Endothelial cell of umbilical vein (primary cell): Measurements from ENCODE around the gene UBR4. TPM values are rescaled to one million over a fixed set of nuclear protein-coding genes. Genes with fewer than 3 reads are reported as not detected.

Experiments used
- BruUV-seq: library from RNA; stranded (reverse); fragments of 400-500 nt; replicated peaks from 2 replicates; lab custom pipeline; 2021; lab: Mats Ljungman, UMichigan
- CTCF ChIA-PET: fragments of 300-600, 350-600 bp; sonication (Branson Sonifier 250); formaldehyde crosslinking; loops from one replicate; lab custom pipeline; 2021; ENCODE audit warnings: antibody characterized with exemption, inconsistent platforms; lab: Charles Lee
- POLR2A ChIA-PET: fragments of 300-600, 350-600 bp; sonication (Branson Sonifier 250); formaldehyde crosslinking; loops from one replicate; lab custom pipeline; 2021; ENCODE audit warnings: antibody characterized with exemption, inconsistent platforms; lab: Charles Lee
- DNase-seq: peaks from one replicate; pipeline ENCODE4 v3.0.0-alpha.2; 2011; ENCODE audit warnings: low read depth, low spot score
- FAIRE-seq: peaks from 2 replicates; lab custom pipeline; 2011; peaks lifted over from hg19 to GRCh38; lab: Jason Lieb, UNC
- H2AFZ ChIP-seq: 2 replicates; pipeline ENCODE4 v1.6.0; 2012; ENCODE audit warnings: low read depth, low read length, control low read depth, inconsistent platforms
- H3K27ac ChIP-seq: 2 replicates; pipeline ENCODE4 v1.5.1; 2011; ENCODE audit warnings: low read depth, mild to moderate bottlenecking, control low read depth, low read length, moderate library complexity; ENCODE audit not compliant: insufficient read depth
- H3K27me3 ChIP-seq, 2 experiments: 2 replicates each; pipeline versions ENCODE4 v1.6.0 to v1.6.1; 2011; ENCODE audit warnings: low read length in 2 of 2, mixed read lengths in 1 of 2; ENCODE audit not compliant: control insufficient read depth in 2 of 2, insufficient read depth in 2 of 2
- H3K36me3 ChIP-seq, 2 experiments: 2 replicates in 1 of 2; 3 replicates in 1 of 2; pipeline ENCODE4 v1.5.1; 2011; ENCODE audit warnings: low read length in 2 of 2, mild to moderate bottlenecking in 1 of 2, moderate library complexity in 1 of 2; ENCODE audit not compliant: control insufficient read depth in 2 of 2, insufficient read depth in 2 of 2; ENCODE audit errors: extremely low read depth in 1 of 2
- H3K4me1 ChIP-seq: 3 replicates; pipeline ENCODE4 v1.5.1; 2011; ENCODE audit warnings: mild to moderate bottlenecking, low read length; ENCODE audit not compliant: control insufficient read depth, insufficient read depth; ENCODE audit errors: extremely low read depth
- H3K4me2 ChIP-seq: 2 replicates; pipeline ENCODE4 v1.6.1; 2011; ENCODE audit warnings: low read length, control low read depth, mixed read lengths; ENCODE audit not compliant: insufficient read depth
- H3K4me3 ChIP-seq, 3 experiments: fragments of 200-600 bp in 1 of 3; sonication (generic), shearing (Covaris generic) in 1 of 3; replicated peaks in 1 of 3; 2 replicates each; pipeline ENCODE4 v1.5.1; 2011 to 2016; ENCODE audit warnings: control low read depth in 3 of 3, low read length in 3 of 3, mild to moderate bottlenecking in 2 of 3, inconsistent platforms in 1 of 3, low read depth in 1 of 3, moderate library complexity in 1 of 3; ENCODE audit not compliant: insufficient read depth in 1 of 3
- H3K79me2 ChIP-seq: 2 replicates; pipeline ENCODE4 v1.6.0; 2012; ENCODE audit warnings: low read length, inconsistent platforms; ENCODE audit not compliant: control insufficient read depth, insufficient read depth
- H3K9ac ChIP-seq: replicated peaks from 2 replicates; pipeline ENCODE3; 2011; ENCODE audit warnings: low read length, control low read depth; ENCODE audit not compliant: insufficient read depth; ENCODE audit errors: extremely low read depth
- H3K9me1 ChIP-seq: replicated peaks from 3 replicates; pipeline ENCODE4 v1.6.0; 2011; ENCODE audit warnings: mild to moderate bottlenecking, low read length; ENCODE audit not compliant: control insufficient read depth, insufficient read depth; ENCODE audit errors: extremely low read depth
- H3K9me3 ChIP-seq: replicated peaks from 2 replicates; pipeline ENCODE4 v1.5.1; 2012; ENCODE audit warnings: low read length, inconsistent platforms; ENCODE audit not compliant: control insufficient read depth, insufficient read depth
- H4K20me1 ChIP-seq: replicated peaks from 2 replicates; pipeline ENCODE3; 2011; ENCODE audit warnings: mild to moderate bottlenecking, low read length; ENCODE audit not compliant: control insufficient read depth, insufficient read depth; ENCODE audit errors: extremely low read depth
- EZH2 ChIP-seq: IDR thresholded peaks from 2 replicates; pipeline ENCODE4 v1.6.1; 2012; ENCODE audit warnings: borderline replicate concordance, low read depth, mild to moderate bottlenecking, moderate library complexity, low read length, inconsistent platforms; ENCODE audit not compliant: severe bottlenecking
- FOS ChIP-seq: IDR thresholded peaks from 2 replicates; pipeline ENCODE4 v1.6.1; 2011; ENCODE audit warnings: mild to moderate bottlenecking, low read length, moderate library complexity, borderline replicate concordance; ENCODE audit not compliant: insufficient read depth
- GATA2 ChIP-seq: IDR thresholded peaks from 2 replicates; pipeline ENCODE4 v1.7.0; 2011; ENCODE audit warnings: low read depth, mild to moderate bottlenecking, moderate library complexity, mixed read lengths, low read length; ENCODE audit not compliant: insufficient read length, insufficient read depth
- JUN ChIP-seq: IDR thresholded peaks from 2 replicates; pipeline ENCODE4 v1.6.1; 2011; ENCODE audit warnings: borderline replicate concordance, low read depth; ENCODE audit not compliant: insufficient read length, insufficient read depth
- MAX ChIP-seq: IDR thresholded peaks from 2 replicates; pipeline ENCODE4 v1.6.1; 2011; ENCODE audit not compliant: insufficient read depth, insufficient read length
- POLR2A ChIP-seq: IDR thresholded peaks from 2 replicates; pipeline ENCODE4 v1.6.1; 2012; ENCODE audit warnings: low read depth, mild to moderate bottlenecking, control low read depth, low read length
- POLR2AphosphoS5 ChIP-seq: IDR thresholded peaks from 2 replicates; pipeline ENCODE4 v1.6.1; 2012; ENCODE audit warnings: low read depth, mild to moderate bottlenecking, control low read depth, low read length, moderate library complexity; ENCODE audit not compliant: insufficient read depth
- dilution Hi-C: fragments of 300-500 bp; cut with MboI; formaldehyde crosslinking; loops from one replicate; pipeline ENCODE4 v1.15.0; 2019; ENCODE audit warnings: low sequenced_read_pairs; ENCODE audit not compliant: extremely low pct_ligation_motif_present
- intact Hi-C: fragments of 100-400 bp; cut with micrococcal nuclease; formaldehyde crosslinking; loops from one replicate; pipeline ENCODE4 v1.10.0; 2022
- polyA plus RNA-seq, 4 experiments: library from polyadenylated mRNA; depleted of rRNA in 3 of 4; stranded (reverse) in 3 of 4; unstranded in 1 of 4; fragments of >200 nt; gene quantifications; 2 replicates each; pipeline versions ENCODE4 v1.2.1 to v1.2.3, GENCODE V29; 2011 to 2012; ENCODE audit warnings: missing spikeins in 1 of 4
- total RNA-seq: library from RNA; stranded (reverse); gene quantifications from 2 replicates; pipeline ENCODE4 v1.2.3, GENCODE V29; 2021

UBR4 gene
- total and polyA plus RNA-seq, 2 donors (not counting 3 experiments of a cell fraction or from before 2014, with no cell fraction given) = 125 to 150 TPM

GRCh38 chr1:19042675-19043578 is 167.1 kb downstream of the UBR4 start:
- Histone ChIP-seq H3K4me3 (no peak overlapping the region), H2AFZ (no peak overlapping the region), H3K9me1 (no peaks in the 10 kb centered on the region), H3K9me3 (no peaks in the 10 kb centered on the region), H3K36me3 (no peaks in the 10 kb centered on the region), H3K27ac (no peak overlapping the region), H4K20me1 (no peaks in the 10 kb centered on the region), H3K27me3 (peaks cover 0 to 4% of the 10 kb centered on the region in 2 experiments), H3K79me2 (no peaks in the 10 kb centered on the region), H3K4me2 (no peak overlapping the region), H3K9ac (no peak overlapping the region), H3K4me1 (no peaks in the 10 kb centered on the region)
- TF ChIP-seq FOS = no peak
- TF ChIP-seq EZH2 = no peak
- TF ChIP-seq POLR2A = no peak
- no peak for TF ChIP-seq JUN
- no peak for TF ChIP-seq GATA2
- TF ChIP-seq POLR2AphosphoS5 = no peak
- TF ChIP-seq MAX = no peak
- intact Hi-C loops = no loop called here
- BruUV-seq = no TSS peak
- FAIRE-seq = no peak
- ChIA-PET POLR2A (no interaction called here), CTCF (interaction anchor here (0.8 to 1.7 kb wide), 3 partner anchors 70 to 159 kb away, joined by 3 to 6 read pairs (median 4); no protein-coding TSS in a partner anchor)
- dilution Hi-C loops = no loop called here
- DNase-seq = no peak
